Measurements from ENCODE around the gene SUMF1.
"Not testable (repeated sequence)": the region's sequence is repeated elsewhere in the genome, so short reads cannot be mapped to it uniquely, and the experiment has no call there.

Gene SUMF1

GRCh38 chr3:4458961-4459360 lies 8.1 kb downstream of the SUMF1 start:
- no peak for DNase-seq

GRCh38 chr3:4456780-4457179 lies 10.3 kb downstream of the SUMF1 start:
- DNase-seq, result not testable (repeated sequence)

- no peak for DNase-seq
Observed at GRCh38 chr3:4454142-4454541, 12.9 kb downstream of the SUMF1 start.

- no peak for DNase-seq
Observed at GRCh38 chr3:4449043-4449805, 17.8 kb downstream of the SUMF1 start.

GRCh38 chr3:4448187-4448586 lies 18.9 kb downstream of the SUMF1 start:
- DNase-seq, result no peak

- no peak for DNase-seq
Observed at GRCh38 chr3:4447295-4447999, 19.6 kb downstream of the SUMF1 start.

GRCh38 chr3:4440951-4441350 lies 26.1 kb downstream of the SUMF1 start:
- DNase-seq, result no peak

- no peak for DNase-seq
Observed at GRCh38 chr3:4438296-4438695, 28.8 kb downstream of the SUMF1 start.

GRCh38 chr3:4432259-4432658 lies 34.8 kb downstream of the SUMF1 start:
- no peak for DNase-seq

- no peak for DNase-seq
Observed at GRCh38 chr3:4429648-4430350, 37.3 kb downstream of the SUMF1 start.

- DNase-seq, result no peak
Observed at GRCh38 chr3:4426782-4427344, 40.2 kb downstream of the SUMF1 start.

- DNase-seq, result no peak
Observed at GRCh38 chr3:4426261-4426781, 40.7 kb downstream of the SUMF1 start.

- no peak for DNase-seq
Observed at GRCh38 chr3:4425707-4426106, 41.4 kb downstream of the SUMF1 start.

- DNase-seq, result no peak
Observed at GRCh38 chr3:4425055-4425454, 42.0 kb downstream of the SUMF1 start.

- no peak for DNase-seq
Observed at GRCh38 chr3:4421121-4421520, 45.9 kb downstream of the SUMF1 start.

GRCh38 chr3:4419920-4420319 lies 47.1 kb downstream of the SUMF1 start:
- DNase-seq, result no peak

- no peak for DNase-seq
Observed at GRCh38 chr3:4419386-4419785, 47.7 kb downstream of the SUMF1 start.

GRCh38 chr3:4418156-4418555 lies 48.9 kb downstream of the SUMF1 start:
- no peak for DNase-seq

- no peak for DNase-seq
Observed at GRCh38 chr3:4417449-4417848, 49.6 kb downstream of the SUMF1 start.

- DNase-seq, result no peak
Observed at GRCh38 chr3:4416961-4417360, 50.1 kb downstream of the SUMF1 start.

- DNase-seq, result no peak
Observed at GRCh38 chr3:4416427-4416945, 50.6 kb downstream of the SUMF1 start.

- DNase-seq, result no peak
Observed at GRCh38 chr3:4413467-4413866, 53.6 kb downstream of the SUMF1 start.

GRCh38 chr3:4411833-4412232 lies 55.2 kb downstream of the SUMF1 start:
- no peak for DNase-seq
